SK-MEL-5 (cell line): Measurements from ENCODE around the gene PLD5. TPM values are rescaled to one million over a fixed set of nuclear protein-coding genes. Genes with fewer than 3 reads are reported as not detected.
"Not testable (repeated sequence)": the region's sequence is repeated elsewhere in the genome, so short reads cannot be mapped to it uniquely, and the experiment has no call there.

Experiments
- DNase-seq: peaks from one replicate; pipeline ENCODE4 v3.0.0-alpha.2; 2016; ENCODE audit warnings: low read depth, low spot score
- in situ Hi-C: cut with HindIII; loops from 2 replicates; pipeline ENCODE4 v1.10.0; 2016; ENCODE audit warnings: low sequenced_read_pairs, high pct_unique_total_duplicates, low pct_unique_long_range_greater_than_20kb
- total RNA-seq: library from RNA; depleted of rRNA; stranded (reverse); fragments of >200 nt; shearing (Covaris generic); gene quantifications from 2 replicates; pipeline ENCODE4 v1.2.3, GENCODE V29; 2014

Gene PLD5
- total RNA-seq, 1 experiment from 2014 or later: not detected

DNA sequence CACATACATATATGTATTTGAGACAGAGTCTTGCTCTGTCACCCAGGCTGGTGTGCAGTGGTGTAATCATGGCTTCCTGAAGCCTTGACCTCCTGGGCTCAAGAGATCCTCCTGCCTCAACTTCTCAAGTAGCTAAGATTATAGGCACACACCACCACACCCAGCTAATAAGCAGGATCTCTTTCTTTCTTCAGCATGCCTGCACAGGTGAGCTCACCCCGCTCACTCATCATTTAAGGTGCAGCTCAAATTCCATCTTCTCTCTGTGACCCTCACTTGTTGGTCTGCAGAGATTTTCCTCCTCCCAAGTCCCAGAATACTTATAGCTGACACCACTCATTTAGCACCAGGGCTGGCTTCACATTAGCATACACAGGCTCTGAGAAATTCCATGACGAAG, 316.5 kb downstream of the PLD5 start:
- in situ Hi-C loops: no loop called here
- no peak for DNase-seq

DNA sequence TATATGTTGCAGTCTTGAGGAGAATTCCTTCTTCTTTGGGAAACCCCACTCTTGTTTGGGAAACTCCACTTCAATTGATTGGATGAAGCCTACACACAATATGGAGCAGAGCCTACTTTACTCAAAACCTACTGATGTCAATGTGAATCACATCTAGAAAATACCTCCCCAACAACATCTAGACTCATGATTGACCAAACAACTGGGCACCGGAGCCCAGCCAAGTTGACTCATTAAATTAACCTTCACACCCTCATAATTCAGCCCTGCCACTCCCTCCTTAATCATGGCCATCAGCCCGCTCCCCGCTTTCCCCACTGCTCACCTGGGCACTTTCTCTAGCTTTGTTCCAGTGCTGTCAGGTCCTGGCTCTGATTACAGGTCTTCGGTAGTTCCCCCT, 317.5 kb downstream of the PLD5 start:
- in situ Hi-C loops: no loop called here
- no peak for DNase-seq

DNA sequence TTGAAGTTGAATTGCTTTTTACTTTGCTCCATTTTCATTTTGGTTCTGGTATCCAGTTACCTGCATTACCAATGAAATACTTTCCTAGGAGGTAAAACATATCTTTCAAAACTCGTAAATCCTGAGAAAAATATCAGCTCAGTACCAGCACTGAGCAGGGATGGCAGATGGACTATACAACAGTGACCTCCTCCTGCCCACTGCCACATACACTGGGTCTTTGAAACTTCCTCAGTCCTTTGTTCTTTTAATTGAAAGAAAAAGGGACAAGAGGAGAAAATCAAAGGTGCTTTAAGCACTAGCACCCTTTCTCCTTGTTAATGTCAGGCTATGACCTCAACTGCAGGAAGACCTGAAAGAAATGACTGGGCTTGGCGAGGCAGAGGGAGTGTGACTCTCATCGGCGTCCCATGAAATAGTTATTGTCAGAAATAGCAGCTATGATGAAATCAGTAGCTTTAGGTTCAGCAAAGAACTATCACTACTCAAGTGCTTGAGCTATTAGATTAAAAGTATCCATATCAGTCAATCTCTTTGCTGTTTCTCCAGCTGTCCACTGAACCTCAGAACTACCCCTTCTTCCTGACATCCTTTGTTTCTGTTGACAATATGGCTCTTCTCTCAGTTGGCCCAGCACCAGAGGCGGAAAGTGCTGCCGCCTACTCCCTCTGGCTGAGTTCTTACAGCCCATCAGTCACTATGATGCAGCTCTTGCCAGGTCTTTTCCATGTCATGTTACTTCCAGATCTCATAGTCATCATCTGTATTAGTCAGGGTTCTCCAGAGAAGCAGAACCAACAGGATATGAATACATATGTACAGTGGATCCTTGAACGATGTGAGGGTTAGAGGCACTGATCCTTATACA, 318.6 kb downstream of the PLD5 start:
- DNase-seq: peak; percentile 22
- in situ Hi-C loops: no loop called here

DNA sequence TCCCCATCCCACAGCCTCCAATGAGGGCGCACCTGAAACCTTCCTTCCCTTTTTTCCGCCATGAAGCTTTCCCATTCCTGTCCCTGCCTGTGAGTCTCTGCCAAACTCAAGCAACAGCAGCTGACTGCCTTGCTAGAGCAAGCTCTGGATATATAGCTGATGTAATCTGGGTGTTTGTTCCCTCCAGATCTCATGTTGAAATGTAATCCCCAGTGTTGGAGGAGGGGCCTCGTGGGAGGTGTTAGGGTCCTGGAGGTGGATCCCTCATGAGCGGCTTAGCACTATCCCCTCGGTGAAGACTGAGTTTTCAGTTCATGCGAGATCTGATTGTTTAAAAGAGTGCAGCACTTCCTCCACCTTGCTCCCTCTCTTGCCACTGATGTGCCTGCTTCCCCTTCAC, 321.2 kb downstream of the PLD5 start:
- no peak for DNase-seq
- in situ Hi-C loops: no loop called here

DNA sequence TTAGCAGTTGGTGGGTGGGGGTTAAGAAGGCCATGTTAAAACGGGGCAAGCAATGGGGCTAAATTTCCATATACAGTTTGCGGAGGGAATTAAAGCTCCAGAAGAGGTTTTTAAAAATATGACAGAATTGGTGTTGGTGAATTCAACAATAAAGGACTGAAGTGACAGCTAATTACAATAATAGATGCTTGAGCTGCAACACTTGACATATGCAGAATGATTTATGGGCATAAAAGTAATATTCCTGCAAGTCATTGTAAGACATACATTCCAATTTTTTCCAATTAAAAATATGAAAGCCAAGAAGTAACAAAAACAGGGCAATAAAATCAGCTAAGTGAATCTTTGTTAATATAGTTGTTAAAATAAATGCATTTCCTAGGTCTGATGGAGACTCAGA, 323.4 kb downstream of the PLD5 start:
- in situ Hi-C loops: no loop called here
- DNase-seq: no peak

DNA sequence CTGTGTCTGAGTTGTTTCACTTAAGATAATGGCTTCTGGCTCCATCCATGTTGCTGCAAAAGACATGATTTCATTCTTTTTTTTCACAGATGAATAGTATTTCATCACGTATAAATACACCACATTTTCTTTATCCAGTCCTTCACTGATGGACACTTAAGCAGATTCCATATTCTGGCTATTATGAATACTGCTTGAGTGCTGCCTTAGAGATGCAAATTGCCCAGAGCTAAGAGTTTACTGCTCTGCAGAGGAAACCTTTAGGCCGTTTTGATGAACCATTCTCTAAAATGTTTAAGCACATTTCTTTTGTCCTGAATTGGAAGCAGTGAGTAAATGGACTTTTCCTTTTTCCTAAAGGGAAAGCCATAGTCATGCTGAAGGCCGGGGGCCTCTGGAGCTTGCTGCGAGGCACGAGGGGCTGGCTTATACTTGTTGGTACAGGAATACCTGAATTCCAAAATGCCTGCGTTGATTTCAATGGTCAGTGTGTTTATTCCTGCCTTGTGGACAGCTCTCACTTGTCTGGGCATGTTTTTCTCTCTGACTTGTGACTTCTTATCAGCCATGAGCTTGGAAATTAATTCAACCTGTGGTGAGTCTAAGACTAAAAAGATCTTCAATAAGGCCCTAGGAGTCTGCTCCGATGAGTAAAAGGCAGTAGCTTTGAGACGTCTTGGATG, 324.6 kb downstream of the PLD5 start:
- in situ Hi-C loops: no loop called here
- no peak for DNase-seq

DNA sequence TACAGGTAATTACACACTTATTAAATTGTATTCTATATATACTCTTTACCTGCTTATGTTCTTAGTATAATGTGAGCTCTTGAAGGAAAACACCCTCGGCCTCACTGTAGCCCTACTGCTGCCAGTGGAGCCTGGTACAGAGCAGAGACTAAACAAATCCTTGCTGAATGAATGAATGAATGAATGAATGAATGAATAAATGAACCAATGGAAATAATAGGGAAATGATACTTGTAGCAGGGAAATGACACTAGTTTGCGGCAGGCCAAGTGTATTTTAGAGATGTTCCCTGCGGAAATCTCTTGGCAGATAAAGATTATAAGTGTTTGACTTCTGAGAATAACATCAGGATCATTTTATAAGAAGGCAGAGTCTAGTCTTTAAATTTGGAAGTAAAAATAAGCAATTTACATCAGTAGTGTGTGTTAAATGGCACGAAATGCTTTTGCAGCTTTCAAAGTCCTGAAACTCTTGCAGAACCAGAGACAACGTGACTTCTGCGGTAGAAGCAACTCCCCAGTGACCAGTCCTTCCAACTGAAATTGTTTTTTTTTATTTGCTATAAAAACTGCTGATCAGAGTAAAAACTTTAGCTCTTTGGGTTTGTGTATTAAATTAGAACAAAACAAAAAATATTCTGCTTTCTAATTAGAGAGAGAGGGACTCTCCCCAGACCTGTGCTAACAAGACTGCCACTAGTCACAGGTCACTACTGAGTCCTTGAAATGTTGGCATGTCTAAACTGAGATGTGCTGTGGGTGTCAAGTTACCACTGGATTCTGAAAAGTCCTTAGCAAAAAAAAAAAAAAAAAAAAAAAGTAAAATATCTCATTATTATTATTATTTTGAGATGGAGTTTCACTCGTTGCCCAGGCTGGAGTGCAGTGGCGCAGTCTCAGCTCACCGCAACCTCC, 326.3 kb downstream of the PLD5 start:
- in situ Hi-C loops: no loop called here

DNA sequence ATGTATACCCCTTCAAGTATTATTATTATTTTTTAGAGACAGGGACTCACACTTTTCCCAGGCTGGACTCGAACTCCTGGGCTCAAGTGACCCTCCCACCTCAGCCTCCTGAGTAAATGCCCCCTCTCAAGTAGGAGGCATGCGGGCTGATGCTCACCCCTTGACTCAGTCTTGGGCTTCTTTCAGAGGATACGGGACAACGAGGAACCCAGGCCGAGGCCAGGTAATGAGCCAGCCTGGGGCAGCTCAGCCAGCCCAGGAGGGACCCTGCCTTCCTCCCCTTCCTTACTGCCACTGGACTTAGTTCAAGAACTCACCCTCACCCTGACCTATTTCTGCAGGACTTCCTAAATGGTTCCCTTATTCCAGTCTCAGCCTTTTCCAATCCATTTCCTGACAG, 327.6 kb downstream of the PLD5 start:
- in situ Hi-C loops: no loop called here

More for the DNA sequence above, 326.3 kb downstream of the PLD5 start:
- no peak for DNase-seq

DNA sequence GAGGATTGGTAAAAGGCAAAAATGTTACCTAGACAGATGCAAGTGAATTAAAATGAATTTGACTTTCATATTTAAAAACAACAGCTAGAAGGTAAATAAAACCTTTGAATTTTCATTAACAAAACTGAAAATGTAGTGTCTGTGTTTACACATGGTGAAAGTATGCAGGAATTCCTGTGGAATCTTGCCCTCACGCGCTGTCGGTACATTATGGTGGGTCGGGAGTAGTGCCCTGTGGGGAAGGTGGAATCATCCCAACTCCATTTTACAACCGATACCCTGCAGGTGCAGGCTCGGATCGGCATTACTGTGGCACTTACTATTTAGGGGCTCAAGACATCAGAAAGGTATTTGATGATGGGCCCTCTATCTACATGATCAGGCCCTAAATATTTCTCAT, 328.4 kb downstream of the PLD5 start:
- DNase-seq: no peak
- in situ Hi-C loops: no loop called here

More for the DNA sequence above, 327.6 kb downstream of the PLD5 start:
- no peak for DNase-seq

DNA sequence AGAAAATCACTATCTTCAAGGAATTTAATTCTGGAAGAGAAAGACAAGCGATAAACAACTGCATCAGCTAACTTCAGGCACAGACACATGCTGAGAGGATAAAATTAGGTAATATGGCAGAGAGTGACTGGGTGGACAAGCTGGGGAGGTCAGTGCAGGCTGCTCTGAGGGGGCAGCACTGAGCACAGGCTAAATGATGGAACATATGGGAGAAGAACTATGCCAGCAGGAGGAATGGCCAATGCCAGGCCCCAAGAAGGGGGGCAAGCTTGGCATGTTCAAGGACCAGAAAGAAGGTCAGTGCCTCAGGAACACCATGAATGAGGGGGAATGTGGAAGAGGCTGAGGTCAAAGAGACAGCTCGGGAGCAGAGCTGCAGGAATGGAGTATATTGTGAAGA, 334.9 kb downstream of the PLD5 start:
- in situ Hi-C loops: no loop called here
- peak; percentile 62 for DNase-seq

DNA sequence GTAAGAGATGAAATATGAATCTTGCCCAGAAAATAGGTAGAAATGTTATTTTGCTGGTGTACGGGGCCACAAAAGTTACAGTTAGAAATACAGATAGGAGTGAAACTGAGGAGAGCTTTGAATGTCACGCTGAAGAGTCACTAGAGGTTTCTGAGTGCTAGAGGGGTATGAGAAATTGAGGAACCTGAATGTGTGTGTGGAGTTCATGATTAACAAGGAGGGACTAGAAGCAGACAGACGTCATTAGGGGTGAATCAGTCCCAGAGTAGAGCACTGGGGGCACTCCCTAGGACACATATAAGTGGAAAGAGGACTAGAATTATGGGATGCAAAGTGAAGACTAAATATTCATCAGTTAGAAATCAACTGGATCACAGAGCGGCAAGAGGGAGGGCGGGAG, 336.7 kb downstream of the PLD5 start:
- no peak for DNase-seq
- in situ Hi-C loops: no loop called here

DNA sequence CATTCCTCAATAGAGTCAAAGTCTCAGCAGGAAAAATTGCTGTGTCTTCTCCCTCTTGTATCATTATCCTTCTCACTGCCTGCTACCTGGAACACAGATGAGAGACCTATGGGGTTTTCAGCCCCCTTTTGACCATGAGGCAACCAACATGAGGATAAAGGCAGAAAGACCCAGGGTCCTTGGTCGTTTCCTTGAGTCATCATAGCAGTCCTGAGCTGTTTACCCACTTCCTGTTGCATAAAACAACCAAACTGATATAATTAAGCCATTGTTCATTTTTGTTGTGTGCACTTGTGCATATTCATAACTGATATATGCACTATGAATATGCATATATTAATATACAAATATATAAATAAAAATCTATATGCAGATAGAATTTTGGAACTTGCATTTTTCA, 337.3 kb downstream of the PLD5 start:
- DNase-seq: no peak
- in situ Hi-C loops: no loop called here

DNA sequence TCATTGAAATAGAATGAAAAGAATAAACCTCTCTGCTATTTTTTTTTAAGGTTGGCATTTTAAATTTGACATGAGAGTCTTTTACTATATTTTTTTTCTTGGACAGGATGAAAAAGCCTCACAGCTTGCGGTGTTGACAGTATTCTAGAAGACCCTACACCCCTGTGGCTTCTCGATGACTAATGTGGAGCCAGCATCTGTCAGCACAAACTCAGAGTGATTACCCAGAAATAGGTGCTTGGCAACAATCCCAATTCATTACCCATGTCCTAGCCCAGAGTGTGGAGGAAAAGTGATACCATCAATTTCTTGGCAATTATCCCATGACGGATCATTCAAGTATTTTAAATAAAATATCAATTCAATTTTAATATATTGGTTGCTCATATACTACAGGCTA, 338.8 kb downstream of the PLD5 start:
- DNase-seq: no peak

DNA sequence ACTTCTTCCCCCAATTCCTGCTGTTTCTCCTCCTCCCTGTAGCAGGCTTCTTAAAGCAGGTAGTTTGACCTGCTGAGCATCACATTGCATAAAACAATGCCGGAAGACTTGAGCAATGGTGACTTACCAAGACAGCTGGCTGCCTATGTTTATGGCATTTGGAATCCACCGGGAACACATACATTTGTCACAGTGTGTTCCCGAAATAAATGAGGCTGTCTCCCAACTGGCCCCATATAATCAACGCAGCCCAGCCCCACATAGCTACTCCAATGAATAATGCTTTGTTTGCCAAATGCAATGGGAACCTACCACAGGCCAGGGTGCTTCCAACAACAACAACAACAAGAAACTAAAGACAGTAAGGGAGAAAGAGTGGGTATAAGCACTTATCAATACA, 339.5 kb downstream of the PLD5 start:
- no peak for DNase-seq
- in situ Hi-C loops: no loop called here

More for the DNA sequence above, 338.8 kb downstream of the PLD5 start:
- in situ Hi-C loops: no loop called here

DNA sequence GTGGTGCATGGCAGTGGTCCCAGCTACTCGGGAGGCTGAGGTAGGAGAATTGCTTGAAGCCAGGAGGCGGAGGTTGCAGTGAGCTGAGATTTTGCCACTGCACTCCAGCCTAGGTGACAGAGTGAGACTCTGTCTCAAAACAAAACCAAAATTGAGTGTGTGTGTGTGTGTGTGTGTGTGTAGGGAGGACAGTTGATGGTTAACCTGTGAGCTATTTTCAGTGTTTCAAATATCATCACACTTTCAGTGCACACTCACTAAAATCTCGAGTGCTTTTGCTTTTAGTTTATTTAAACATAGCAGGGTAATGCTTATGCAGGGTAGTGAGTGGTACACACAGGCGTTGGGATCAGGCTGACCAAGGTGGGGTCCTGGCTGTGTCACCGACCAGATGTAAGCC, 344.7 kb downstream of the PLD5 start:
- in situ Hi-C loops, DNase-seq: not testable (repeated sequence)

DNA sequence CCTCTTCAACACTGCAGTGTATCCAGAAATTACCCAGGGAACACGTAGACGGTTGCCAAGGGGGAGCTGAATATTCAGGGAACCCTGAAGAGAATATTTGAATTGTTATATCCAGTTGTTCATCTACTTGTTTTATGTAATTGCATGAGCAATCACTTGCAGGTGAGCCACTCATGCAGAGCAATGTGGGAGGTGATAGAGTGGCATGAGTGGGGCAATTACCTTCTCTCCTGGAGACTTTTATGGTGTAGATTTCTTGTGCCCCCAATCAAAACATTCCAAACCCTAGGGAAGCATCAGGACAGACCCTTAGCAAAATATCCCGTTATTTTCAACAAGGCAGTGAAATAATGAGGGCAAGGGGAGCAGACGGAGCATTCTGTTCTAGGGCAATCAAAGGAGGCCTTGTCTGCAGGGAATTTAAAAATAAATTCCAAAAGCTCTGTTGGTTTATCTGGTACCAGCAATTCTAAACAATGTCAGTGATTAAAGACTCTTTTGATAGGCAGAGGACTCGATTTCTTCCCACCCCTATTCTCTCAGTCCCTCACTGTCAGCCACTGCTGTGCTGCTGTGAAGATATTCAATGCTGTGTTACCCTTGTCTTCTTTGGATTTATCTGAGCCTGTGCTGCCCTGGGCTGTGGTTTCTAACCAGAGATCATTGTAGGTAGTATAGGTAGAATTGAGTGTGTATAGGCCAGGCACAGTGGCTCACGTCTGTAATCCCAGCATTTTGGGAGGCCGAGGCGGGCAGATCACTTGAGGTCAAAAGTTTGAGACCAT, 345.4 kb downstream of the PLD5 start:
- no peak for DNase-seq
- in situ Hi-C loops: no loop called here

DNA sequence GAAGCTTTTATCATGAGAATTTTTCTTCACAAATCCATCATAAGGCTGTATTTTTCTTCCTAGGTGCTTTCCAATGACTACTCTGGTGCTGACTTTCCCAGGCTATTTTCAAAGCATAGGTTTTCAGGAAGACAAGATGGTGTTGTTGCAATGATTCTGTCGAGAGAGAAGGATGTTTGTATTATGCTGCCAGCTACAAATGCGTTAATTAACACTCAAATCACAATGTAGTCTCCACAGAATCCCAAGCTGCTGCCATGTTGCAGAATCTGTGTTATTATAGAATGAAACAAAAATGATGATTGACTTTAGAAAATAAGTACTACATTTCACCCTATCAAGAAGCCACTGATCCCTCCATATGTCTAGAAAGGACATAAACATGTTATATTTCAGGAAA, 346.1 kb downstream of the PLD5 start:
- no peak for DNase-seq
- in situ Hi-C loops: no loop called here
